GM18907 (cell line): Measurements from ENCODE around the gene OLA1.

ENCODE experiments used
- ATAC-seq: cut with Tn5 transposase; IDR thresholded peaks from one replicate; pipeline ENCODE4 v1.9.1; 2021; ENCODE audit warnings: mild to moderate bottlenecking, moderate library complexity; ENCODE audit not compliant: unreplicated experiment

The OLA1 gene

DNA sequence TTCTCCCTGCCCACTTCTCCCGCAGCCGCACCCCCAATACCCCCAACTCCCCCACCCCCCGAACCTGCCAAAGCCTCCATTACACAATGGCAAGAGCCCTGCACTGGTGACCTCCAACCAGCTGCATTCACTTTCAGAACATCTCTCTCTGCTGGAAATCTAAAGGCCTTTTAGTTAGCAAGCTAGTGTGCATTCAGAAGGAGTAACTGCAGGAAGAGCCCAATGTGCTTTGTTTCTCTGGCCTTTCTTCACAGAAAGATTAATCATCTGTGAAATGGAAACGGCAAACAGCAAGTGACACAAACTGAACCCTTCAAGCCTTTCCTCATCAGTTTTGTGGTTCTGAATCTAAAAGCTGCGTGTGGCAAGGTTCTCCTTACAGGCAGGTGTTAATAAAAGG, 124.2 kb downstream of the OLA1 start:
- ATAC-seq, result no peak

- no peak for ATAC-seq
These were observed 126.1 kb downstream of the OLA1 start for GRCh38 chr2:174122185-174122584.

GRCh38 chr2:174121612-174122011, 126.7 kb downstream of the OLA1 start:
- no peak for ATAC-seq

DNA sequence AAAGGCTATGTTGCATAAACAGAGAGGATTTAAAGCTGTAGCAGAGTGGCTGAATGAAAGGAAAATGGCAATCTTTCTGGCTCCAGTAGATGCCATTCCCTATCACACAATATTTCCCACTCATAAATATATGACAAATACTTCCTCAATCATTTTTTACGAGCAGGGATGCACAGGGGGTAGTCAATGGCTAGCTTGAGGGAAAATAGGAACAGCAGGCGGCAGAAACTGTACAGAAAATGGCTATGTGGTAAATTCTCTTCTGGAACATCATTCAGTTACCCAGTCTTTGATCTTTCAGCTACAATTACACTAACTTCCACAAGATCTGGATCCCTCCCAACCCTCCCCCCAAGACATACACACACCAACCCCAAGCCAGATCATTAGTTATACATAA, 127.2 kb downstream of the OLA1 start:
- no peak for ATAC-seq

GRCh38 chr2:174120346-174120745, 128.0 kb downstream of the OLA1 start:
- ATAC-seq, result no peak

DNA sequence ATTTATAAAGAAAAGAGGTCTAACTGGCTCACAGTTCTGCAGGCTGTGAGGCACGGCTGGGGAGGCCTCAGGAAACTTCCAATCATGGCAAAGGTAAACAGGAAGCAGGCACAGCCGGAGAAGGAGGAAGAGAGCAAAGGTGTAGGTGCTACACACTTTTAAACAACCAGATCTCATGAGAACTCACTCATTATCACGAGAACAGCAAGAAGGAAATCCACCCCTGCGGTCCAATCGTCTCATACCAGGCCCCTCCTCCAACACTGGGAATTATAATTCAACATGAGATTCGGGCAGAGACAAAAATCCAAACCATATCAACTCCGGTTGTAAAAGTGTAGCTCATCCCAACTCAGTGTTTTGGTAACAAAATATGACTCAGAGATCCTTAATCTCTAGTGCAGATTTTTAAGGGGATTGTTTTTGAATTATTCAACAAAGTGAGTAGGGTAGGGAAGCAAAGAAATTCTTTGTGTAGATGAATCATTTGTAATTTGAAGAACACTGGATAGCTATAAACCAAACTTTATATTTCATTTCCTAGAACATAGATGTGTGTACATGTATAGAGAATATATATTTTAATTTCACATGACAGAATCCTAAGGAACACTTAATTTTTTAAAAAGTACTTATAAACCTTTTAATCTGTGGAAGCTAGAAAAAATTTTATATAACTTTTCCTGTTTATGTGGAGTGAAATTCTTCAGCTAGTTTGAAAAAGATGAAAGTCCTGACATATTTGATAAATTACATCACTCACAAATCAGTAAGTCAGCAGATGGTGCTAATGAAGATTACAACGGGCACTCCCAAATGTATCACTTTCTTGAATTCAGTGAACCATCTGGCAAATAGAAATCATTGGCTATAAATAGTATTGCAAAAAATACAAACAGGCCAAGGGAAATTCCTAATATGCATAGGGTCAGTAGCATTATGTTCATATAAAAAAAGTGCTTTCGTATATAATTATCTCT, 130.1 kb downstream of the OLA1 start:
- ATAC-seq, result no peak

DNA sequence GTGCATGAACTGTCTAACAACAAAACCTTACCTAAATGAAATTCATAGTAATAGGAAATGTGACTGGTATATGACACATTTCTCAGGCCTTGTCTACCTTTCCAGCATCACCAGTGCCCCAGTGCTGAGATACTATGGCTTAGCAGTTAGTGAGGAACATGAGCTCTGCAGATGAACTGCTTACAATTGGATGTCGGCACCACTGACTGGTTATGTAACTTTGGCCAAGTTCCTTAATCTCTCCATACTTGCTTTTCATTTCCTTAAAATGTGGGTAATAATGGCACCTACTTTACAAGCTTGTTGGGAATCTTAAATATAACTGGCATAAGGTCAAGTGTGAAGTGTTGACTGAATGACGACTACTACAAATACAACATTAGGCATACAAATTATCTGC, 136.3 kb downstream of the OLA1 start:
- no peak for ATAC-seq

- no peak for ATAC-seq
These were observed 139.8 kb downstream of the OLA1 start for GRCh38 chr2:174108579-174108978.

- ATAC-seq, result no peak
These were observed 141.6 kb downstream of the OLA1 start for GRCh38 chr2:174106736-174107135.

GRCh38 chr2:174094542-174094941, 153.8 kb downstream of the OLA1 start:
- ATAC-seq, result no peak

DNA sequence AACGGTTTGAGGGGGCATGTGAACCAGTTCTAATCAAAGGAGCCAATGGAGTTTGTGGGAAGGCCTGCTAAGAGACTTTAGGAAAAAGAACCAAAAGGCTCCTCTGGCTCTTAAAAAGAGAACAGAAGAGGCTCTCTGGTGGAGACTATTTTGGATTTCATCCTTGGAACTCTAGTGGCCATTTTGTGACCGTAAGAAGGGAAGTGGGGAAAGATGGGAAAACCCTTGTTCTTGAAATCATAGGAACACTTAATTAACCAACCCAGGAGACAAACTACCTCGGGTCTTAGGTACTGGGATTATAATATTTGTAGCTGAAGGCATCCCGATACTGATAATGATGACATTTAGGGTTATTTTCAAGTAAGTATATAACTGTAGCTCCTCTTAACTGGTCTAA, 157.9 kb downstream of the OLA1 start:
- no peak for ATAC-seq

- no peak for ATAC-seq
These were observed 159.4 kb downstream of the OLA1 start for GRCh38 chr2:174088706-174089460.

DNA sequence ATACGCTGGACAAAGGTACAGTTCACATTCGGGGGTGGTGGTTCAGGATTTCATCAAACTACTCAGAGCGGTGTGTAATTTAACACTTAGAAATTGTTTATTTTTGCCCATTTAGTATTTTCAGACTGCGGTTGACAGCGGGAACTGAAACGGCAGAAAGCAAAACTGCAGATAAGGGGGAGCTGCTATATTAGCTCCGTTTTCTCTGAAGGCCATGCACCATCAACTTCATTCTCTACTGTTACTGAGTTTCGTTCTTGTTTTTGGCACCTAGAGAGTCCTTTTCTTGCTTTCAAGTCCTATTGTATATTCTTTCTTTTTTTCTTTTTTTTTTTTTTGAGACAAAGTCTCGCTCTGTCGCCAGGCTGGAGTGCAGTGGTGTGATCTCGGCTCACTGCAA, 161.6 kb downstream of the OLA1 start:
- ATAC-seq, result no peak

- no peak for ATAC-seq
These were observed 162.6 kb downstream of the OLA1 start for GRCh38 chr2:174085781-174086180.

DNA sequence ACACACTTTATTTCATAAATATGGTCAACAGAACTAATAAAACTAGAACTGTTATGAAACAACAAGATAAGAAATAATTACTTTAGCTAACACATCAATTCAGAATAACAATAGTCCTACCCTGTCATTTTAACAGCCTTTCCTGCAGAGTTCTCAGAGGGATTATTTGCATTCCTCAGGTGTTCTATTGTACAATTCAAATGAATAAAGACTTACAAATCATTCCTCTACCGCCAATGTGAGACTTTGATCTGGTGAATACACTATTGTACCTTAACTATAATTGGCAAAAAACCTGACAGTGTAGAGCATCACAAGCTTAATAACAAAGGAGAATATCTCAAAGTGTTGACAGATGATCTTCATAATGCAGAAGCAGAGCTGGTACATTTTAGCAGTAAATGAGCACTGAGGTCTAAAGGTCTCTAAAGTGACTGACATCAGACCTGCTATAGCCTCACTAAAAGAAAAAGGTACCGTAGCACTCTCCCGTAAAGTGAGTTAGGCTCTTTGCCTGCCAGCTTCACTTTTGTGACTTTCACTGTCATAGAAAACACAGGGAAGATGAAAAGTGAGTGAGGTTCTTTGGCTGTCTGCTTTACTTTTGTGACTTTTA, 164.4 kb downstream of the OLA1 start:
- no peak for ATAC-seq

GRCh38 chr2:174080672-174081121, 167.6 kb downstream of the OLA1 start:
- no peak for ATAC-seq

GRCh38 chr2:174078275-174078674, 170.1 kb downstream of the OLA1 start:
- ATAC-seq, result no peak

- ATAC-seq, result no peak
These were observed 171.4 kb downstream of the OLA1 start for GRCh38 chr2:174076975-174077374.

DNA sequence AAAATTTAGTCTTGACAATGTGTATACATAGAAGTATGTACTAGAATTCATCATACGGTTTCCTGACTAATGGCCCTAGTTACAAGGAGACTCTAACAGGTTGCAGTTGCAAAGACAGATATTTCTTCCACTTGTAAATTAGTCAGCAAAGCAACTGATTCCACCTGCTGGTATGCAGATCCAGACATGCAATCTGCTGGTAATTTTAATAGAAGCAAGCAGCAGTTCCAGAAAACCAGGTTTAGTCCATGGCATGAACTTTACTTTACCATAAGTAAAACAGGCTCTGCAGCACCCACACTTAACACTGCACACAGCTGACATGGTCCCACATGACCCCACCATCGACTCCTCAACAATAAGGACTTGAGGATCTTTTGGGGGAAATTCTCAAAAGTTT, 172.3 kb downstream of the OLA1 start:
- no peak for ATAC-seq

DNA sequence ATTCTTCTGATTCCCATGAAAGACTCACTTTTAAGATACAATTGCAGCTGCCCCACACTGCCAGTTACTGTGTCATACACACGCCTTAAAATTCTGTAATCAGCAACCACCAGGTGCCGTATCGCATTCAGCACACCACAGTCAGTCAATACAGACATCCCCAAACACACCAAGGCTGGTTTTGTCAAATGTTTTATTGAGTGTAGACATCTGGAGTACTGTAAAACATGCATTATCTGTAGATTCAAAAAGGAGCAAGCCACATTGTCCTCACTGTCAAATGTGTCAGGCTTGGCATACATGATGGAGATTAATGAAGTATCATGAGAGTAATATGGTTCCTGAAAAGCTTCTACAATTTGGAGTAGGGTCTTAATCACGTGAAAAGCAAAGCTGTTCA, 173.5 kb downstream of the OLA1 start:
- no peak for ATAC-seq

GRCh38 chr2:174072857-174073256, 175.5 kb downstream of the OLA1 start:
- no peak for ATAC-seq
